ENCODE results near the gene RHD. TPM values are rescaled to one million over a fixed set of nuclear protein-coding genes. Genes with fewer than 3 reads are reported as not detected.
"Not testable (repeated sequence)": the region's sequence is repeated elsewhere in the genome, so short reads cannot be mapped to it uniquely, and the experiment has no call there.

Gene RHD
- total RNA-seq (2014; rRNA removed; shearing (Covaris generic)), result not detected in 2 replicates

DNA sequence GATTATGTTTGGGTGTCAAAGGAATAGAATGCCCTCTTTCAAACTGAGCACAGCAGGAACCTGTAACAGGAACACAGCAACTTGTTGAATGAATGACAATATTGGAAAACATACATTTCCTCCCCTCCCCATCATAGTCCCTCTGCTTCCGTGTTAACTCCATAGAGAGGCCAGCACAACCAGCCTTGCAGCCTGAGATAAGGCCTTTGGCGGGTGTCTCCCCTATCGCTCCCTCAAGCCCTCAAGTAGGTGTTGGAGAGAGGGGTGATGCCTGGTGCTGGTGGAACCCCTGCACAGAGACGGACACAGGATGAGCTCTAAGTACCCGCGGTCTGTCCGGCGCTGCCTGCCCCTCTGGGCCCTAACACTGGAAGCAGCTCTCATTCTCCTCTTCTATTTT is at the start of gene RHD:
TSS of gene RHD (plus strand) at position 272 of the 400 bp plus-strand sequence. CDS start at position 311, 39 bp downstream.
- DNase-seq (ENCODE audit: low spot score); in situ Hi-C loops (cut with HindIII; ENCODE audit: low sequenced_read_pairs): not testable (repeated sequence)

DNA sequence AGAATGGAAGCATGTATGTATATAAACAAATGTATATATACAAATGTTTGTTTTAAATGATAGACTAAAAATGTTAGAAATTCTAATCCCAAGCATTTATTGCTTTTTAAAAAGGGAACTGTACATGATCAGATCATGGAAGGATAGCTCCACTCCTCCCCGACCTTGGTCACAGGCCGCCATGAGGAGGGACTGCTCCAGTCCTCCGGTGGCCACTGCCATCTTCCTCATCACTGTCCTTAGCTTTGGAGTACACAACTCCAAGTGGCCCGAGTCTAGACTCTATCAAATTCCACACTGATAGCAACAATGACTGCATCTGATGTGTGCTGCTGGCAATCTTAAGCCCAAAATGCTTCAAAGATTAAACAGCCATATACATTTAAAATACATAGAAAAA is 49.7 kb upstream of the RHD start:
- in situ Hi-C loops (cut with HindIII; ENCODE audit: low sequenced_read_pairs), result no loop called here
- DNase-seq (ENCODE audit: low spot score), result no peak

DNA sequence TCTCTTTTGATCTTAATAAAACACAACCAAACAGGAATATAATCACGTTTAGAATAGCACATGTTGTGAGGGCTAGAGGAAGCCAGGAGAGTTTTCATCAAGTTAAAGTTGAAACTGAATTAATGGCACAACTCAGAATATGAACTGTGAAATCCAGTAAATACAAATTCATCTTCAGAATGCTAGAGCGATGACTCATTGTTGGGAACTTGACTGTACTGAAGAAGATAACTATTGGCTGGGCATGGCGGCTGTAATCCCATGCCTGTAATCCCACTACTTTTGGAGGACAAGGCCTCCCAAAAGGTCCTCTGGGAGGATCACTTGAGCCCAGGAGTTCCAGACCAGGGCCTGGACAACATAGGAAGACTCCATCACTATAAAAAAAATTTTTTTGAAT is 48.8 kb upstream of the RHD start:
- in situ Hi-C loops (cut with HindIII; ENCODE audit: low sequenced_read_pairs), result no loop called here
- no peak for DNase-seq (ENCODE audit: low spot score)

GRCh38 chr1:25232027-25232865 is 40.1 kb upstream of the RHD start, which contains the start of gene SYF2:
Gene SYF2 (minus strand): TSS chr1:25232502. CDS start chr1:25232467, 35 bp downstream.
- in situ Hi-C loops (cut with HindIII; ENCODE audit: low sequenced_read_pairs), result no loop called here
- DNase-seq (ENCODE audit: low spot score), result peak; percentile 98

DNA sequence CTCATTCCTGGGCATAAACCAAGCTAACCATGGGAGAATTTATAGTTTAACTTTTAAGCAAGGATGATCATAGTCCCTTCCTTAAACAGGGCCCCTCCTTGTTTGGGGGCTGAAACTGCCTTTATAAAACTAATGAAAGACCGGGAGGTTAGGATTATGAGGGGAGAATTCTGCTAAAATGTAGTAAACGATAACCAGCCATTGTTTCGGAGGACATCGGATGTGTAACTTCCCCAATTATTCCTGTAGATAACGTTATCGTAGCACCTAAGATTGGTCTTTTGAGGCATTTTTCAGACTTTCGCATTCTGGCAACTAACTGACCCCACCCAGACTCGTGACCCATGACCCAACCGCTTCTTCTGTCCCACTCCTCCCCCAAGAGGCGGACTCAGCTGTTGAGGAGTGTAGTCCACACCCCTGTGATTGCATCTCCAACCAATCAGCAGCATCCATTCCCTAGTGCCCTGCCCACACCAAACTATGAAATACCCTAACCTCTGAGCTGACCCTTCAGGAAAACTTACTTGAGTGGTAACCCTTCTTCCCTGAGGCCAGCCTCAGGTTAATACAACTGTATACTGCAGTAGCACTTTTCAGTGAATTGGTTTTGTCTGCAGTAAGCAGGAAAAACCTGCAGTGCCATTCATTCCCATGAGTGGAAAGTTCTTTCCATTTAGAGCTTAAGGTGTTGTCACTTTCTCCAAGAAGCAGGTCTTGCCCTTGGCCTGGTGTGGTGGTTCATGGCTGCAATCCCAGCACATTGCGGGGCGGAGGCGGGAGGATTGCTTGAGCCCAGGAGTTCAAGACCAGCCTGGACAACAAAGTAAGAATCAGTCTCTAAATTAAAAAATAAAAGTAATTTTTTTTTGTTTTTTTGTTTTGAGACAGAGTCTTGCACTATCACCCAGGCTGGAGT is 39.2 kb upstream of the RHD start:
- in situ Hi-C loops (cut with HindIII; ENCODE audit: low sequenced_read_pairs), result no loop called here
- DNase-seq (ENCODE audit: low spot score), result peak; percentile 84

GRCh38 chr1:25235411-25235810 is 36.9 kb upstream of the RHD start:
- in situ Hi-C loops (cut with HindIII; ENCODE audit: low sequenced_read_pairs); DNase-seq (ENCODE audit: low spot score): not testable (repeated sequence)

DNA sequence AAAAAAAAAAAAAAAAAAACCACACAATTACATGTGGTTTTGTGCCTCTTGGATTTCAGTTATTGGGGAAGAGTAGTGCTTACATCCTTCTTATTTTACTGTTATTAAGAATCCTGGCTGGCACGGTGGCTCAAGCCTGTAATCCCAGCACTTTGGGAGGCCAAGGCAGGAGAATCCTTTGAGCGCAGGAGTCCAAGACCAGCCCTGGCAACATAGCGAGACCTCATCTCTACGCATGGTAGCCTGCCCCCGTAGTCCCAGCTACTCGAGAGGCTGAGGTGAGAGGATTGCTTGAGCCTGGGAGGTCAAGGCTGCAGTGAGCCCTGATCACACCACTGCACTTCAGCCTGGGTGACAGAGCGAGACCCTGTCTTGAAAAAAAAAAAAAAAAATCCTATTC is 36.0 kb upstream of the RHD start:
- DNase-seq (ENCODE audit: low spot score); in situ Hi-C loops (cut with HindIII; ENCODE audit: low sequenced_read_pairs): not testable (repeated sequence)

GRCh38 chr1:25238046-25238445 is 34.3 kb upstream of the RHD start:
- in situ Hi-C loops (cut with HindIII; ENCODE audit: low sequenced_read_pairs), result no loop called here
- DNase-seq (ENCODE audit: low spot score), result no peak

GRCh38 chr1:25239681-25240541 is 32.4 kb upstream of the RHD start:
- in situ Hi-C loops (cut with HindIII; ENCODE audit: low sequenced_read_pairs), result no loop called here
- DNase-seq (ENCODE audit: low spot score), result peak; percentile 93

- DNase-seq (ENCODE audit: low spot score), result no peak
- in situ Hi-C loops (cut with HindIII; ENCODE audit: low sequenced_read_pairs), result no loop called here
Measured at GRCh38 chr1:25243907-25244306, 28.4 kb upstream of the RHD start.

- in situ Hi-C loops (cut with HindIII; ENCODE audit: low sequenced_read_pairs), result no loop called here
- DNase-seq (ENCODE audit: low spot score), result no peak
Measured at GRCh38 chr1:25245393-25245792, 26.9 kb upstream of the RHD start.

DNA sequence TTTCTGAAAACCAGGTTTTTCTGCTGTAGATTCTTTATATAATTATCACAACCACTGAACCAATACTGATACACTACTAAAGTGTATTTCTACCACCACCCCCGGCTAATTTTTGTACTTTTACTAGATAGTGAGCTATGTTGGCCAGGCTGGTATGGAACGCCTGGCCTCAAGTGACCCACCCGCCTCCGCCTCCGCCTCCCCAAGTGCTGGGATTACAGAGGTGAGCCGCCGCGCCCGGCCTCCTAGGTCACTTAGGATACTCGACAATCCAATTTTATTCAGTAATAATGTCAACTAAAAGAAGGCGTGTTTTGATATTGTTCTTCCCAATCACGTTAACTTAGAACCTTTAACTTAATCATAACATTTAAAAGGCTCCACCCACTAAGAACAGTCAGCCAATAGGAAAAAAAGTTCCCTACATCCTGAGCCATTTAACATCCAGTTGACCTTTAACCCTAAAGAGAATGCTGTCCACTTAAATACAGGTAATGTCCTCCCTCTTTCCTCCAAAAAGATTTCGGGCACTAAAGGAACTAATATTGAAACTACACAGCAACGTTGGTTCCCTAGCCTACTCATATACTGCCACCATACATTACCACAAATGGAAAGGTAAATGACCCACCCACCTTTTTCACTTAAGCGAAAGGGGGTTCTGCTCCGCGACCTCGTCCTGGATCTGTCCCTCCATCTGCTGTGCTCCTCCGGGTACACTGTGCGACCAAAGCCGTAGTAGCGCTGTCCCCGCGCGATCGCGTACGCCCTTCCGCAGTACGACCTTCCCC is 26.3 kb upstream of the RHD start:
- in situ Hi-C loops (cut with HindIII; ENCODE audit: low sequenced_read_pairs), result no loop called here
- DNase-seq (ENCODE audit: low spot score), result no peak

- in situ Hi-C loops (cut with HindIII; ENCODE audit: low sequenced_read_pairs), result no loop called here
- peak; percentile 24 for DNase-seq (ENCODE audit: low spot score)
Measured at GRCh38 chr1:25246600-25247023, 25.7 kb upstream of the RHD start.

DNA sequence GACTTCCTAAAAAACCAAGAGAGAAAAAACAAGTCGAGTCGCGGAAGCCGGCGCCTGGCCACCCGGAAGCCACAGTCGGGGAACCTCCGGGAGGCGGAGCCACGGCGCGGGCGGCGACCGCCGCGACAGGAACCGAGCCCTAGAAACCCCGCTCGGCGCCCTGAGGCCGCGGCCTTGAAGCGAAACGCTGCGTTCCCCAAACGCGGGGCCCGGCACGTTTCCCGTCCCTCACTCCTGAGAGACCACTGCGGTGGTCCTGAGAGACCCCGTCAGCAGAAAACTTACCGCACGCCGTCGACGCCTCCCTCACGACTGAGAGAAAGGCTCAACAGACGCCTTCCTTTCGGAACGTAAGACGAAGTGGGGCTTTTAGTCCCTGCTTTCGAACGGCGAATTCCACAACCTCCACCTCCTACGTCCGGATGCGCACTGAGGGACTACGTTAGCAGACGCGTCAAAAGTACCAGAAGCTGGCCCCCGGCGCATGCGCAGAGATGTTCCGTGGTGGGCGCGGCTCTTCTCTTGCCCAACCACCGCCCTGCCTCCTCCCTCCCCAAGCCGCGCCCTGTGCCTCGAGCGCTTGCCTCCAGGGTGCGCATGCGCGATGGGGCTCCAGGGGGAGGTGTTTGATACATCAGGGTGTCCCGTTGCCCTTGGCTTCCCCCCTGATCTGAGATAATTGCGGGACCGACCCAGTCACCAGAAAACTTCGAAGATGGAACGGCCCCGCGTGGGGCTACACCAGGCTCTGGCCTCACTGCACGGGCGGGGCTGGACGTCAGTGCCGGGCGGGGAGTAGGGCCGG is 25.1 kb upstream of the RHD start, which contains the start of gene RSRP1:
TSS of gene RSRP1 (minus strand) at position 431 of the 805 bp plus-strand sequence. CDS start 491 bp downstream, outside the sequence.
- in situ Hi-C loops (cut with HindIII; ENCODE audit: low sequenced_read_pairs), result no loop called here
- DNase-seq (ENCODE audit: low spot score), result peak; percentile 99

GRCh38 chr1:25247829-25248754 is 24.2 kb upstream of the RHD start:
- in situ Hi-C loops (cut with HindIII; ENCODE audit: low sequenced_read_pairs), result no loop called here
- DNase-seq (ENCODE audit: low spot score), result no peak

DNA sequence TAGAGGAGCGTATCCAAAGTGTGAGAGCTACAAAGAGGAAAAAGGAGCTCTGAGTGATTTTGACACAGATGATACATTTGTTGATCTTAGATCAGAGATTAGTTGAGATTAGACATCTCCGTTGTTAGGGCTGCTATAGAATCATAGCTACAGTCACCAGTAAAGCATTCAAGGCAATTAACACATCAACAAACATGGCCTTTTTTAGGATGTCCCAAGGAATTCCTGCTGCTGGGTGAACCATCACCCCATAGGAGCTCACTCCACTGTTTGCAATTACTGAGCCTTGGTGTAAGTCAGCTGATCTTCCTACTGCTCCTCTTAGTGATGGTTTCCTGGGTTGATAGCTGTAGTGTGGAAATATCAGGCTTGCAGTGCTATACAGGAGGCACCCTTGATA is 18.4 kb upstream of the RHD start:
- in situ Hi-C loops (cut with HindIII; ENCODE audit: low sequenced_read_pairs), result no loop called here

More for the DNA sequence above, 18.4 kb upstream of the RHD start:
- no peak for DNase-seq (ENCODE audit: low spot score)

Measured in G401 (cell line).